H9 (cell line): Measurements from ENCODE around the gene ITK. TPM values are rescaled to one million over a fixed set of nuclear protein-coding genes. Genes with fewer than 3 reads are reported as not detected.

ENCODE experiments used
- DNase-seq: peaks from one replicate; pipeline ENCODE4 v3.0.0-alpha.2; 2017
- H2AFZ ChIP-seq: one replicate; pipeline ENCODE4 v1.6.1; 2013; ENCODE audit warnings: mild to moderate bottlenecking, low read length, control low read depth, moderate library complexity
- H2AK5ac ChIP-seq: 2 replicates; pipeline ENCODE4 v1.6.1; 2013; ENCODE audit warnings: low read length, control low read depth, mixed read lengths; ENCODE audit not compliant: insufficient read length
- H2BK120ac ChIP-seq: one replicate; pipeline ENCODE4 v1.6.1; 2013; ENCODE audit warnings: low read depth, mild to moderate bottlenecking, low read length, control low read depth, inconsistent platforms; ENCODE audit not compliant: poor library complexity, severe bottlenecking
- H2BK12ac ChIP-seq: 2 replicates; pipeline ENCODE4 v1.6.1; 2013; ENCODE audit warnings: low read length, control low read depth, mixed read lengths, low read depth; ENCODE audit not compliant: insufficient read length
- H2BK15ac ChIP-seq: 2 replicates; pipeline ENCODE4 v1.6.1; 2013; ENCODE audit warnings: low read depth, low read length, control low read depth
- H2BK20ac ChIP-seq: one replicate; pipeline ENCODE4 v1.6.1; 2013; ENCODE audit warnings: low read depth, mild to moderate bottlenecking, low read length, control low read depth, inconsistent platforms; ENCODE audit not compliant: poor library complexity, severe bottlenecking
- H2BK5ac ChIP-seq: 2 replicates; pipeline ENCODE4 v1.6.1; 2013; ENCODE audit warnings: low read length, control low read depth, mixed read lengths; ENCODE audit not compliant: insufficient read length
- H3K14ac ChIP-seq: 2 replicates; pipeline ENCODE4 v1.6.1; 2013; ENCODE audit warnings: low read length, control low read depth; ENCODE audit not compliant: insufficient read depth
- H3K18ac ChIP-seq: 2 replicates; pipeline ENCODE4 v1.6.1; 2013; ENCODE audit warnings: low read depth, mild to moderate bottlenecking, mixed read lengths, low read length, control low read depth; ENCODE audit not compliant: insufficient read length
- H3K23ac ChIP-seq: 2 replicates; pipeline ENCODE4 v1.6.1; 2013; ENCODE audit warnings: low read length, control low read depth, mixed read lengths, low read depth; ENCODE audit not compliant: insufficient read length
- H3K23me2 ChIP-seq: 2 replicates; pipeline ENCODE4 v1.6.1; 2013; ENCODE audit warnings: low read depth, mild to moderate bottlenecking, mixed read lengths, low read length, control low read depth; ENCODE audit not compliant: insufficient read length, poor library complexity, severe bottlenecking
- H3K27ac ChIP-seq: 2 replicates; pipeline ENCODE4 v1.5.1; 2013; ENCODE audit warnings: low read length, control low read depth, mixed read lengths, low read depth; ENCODE audit not compliant: insufficient read length
- H3K27me3 ChIP-seq: 2 replicates; pipeline ENCODE4 v1.6.1; 2013; ENCODE audit warnings: low read length, control low read depth, inconsistent platforms; ENCODE audit not compliant: insufficient read depth
- H3K4ac ChIP-seq: 2 replicates; pipeline ENCODE4 v1.6.1; 2013; ENCODE audit warnings: low read depth, mild to moderate bottlenecking, control low read depth, inconsistent platforms, low read length, moderate library complexity
- H3K4me1 ChIP-seq: 2 replicates; pipeline ENCODE4 v1.6.1; 2013; ENCODE audit warnings: low read length, control low read depth, inconsistent platforms; ENCODE audit not compliant: insufficient read depth
- H3K4me2 ChIP-seq: 2 replicates; pipeline ENCODE4 v1.6.1; 2013; ENCODE audit warnings: low read length, control low read depth, mixed read lengths; ENCODE audit not compliant: insufficient read length, insufficient read depth
- H3K56ac ChIP-seq: 2 replicates; pipeline ENCODE4 v1.6.1; 2013; ENCODE audit warnings: low read depth, mild to moderate bottlenecking, mixed read lengths, low read length, control low read depth; ENCODE audit not compliant: insufficient read length
- H3K79me1 ChIP-seq: 2 replicates; pipeline ENCODE4 v1.6.1; 2013; ENCODE audit warnings: low read depth, mild to moderate bottlenecking, moderate library complexity, low read length, control low read depth, inconsistent platforms; ENCODE audit not compliant: insufficient read depth, poor library complexity, severe bottlenecking
- H3K79me2 ChIP-seq: 2 replicates; pipeline ENCODE4 v1.6.1; 2013; ENCODE audit warnings: low read length, control low read depth, inconsistent platforms; ENCODE audit not compliant: insufficient read depth
- H3K9ac ChIP-seq: 2 replicates; pipeline ENCODE4 v1.6.1; 2013; ENCODE audit warnings: low read length, control low read depth, mixed read lengths; ENCODE audit not compliant: insufficient read length; ENCODE audit errors: extremely low read depth
- H3K9me3 ChIP-seq: one replicate; pipeline ENCODE4 v1.6.1; 2013; ENCODE audit warnings: low read depth, low read length, inconsistent platforms; ENCODE audit not compliant: control insufficient read depth
- H3T11ph ChIP-seq: one replicate; pipeline ENCODE4 v1.6.1; 2013; ENCODE audit warnings: mild to moderate bottlenecking, low read length, control low read depth, inconsistent platforms
- H4K20me1 ChIP-seq: one replicate; pipeline ENCODE4 v1.6.1; 2013; ENCODE audit not compliant: control insufficient read depth, insufficient read length, insufficient read depth
- H4K5ac ChIP-seq: 2 replicates; pipeline ENCODE4 v1.6.1; 2013; ENCODE audit warnings: low read depth, mild to moderate bottlenecking, mixed read lengths, low read length, control low read depth; ENCODE audit not compliant: insufficient read length
- H4K8ac ChIP-seq: replicated peaks from 2 replicates; pipeline ENCODE4 v1.6.1; 2013; ENCODE audit warnings: low read length, control low read depth, mixed read lengths, low read depth; ENCODE audit not compliant: insufficient read length
- H4K91ac ChIP-seq: 2 replicates; pipeline ENCODE4 v1.6.1; 2013; ENCODE audit warnings: low read depth, mild to moderate bottlenecking, moderate library complexity, mixed read lengths, low read length, control low read depth; ENCODE audit not compliant: insufficient read length
- H3K27ac Mint-ChIP-seq, 3 experiments: 2 replicates in 2 of 3; 3 replicates in 1 of 3; pipeline ENCODE4 v1.8.0; 2020 to 2021; ENCODE audit warnings: mixed read lengths in 3 of 3, mild to moderate bottlenecking in 1 of 3, moderate library complexity in 1 of 3
- H3K27me3 Mint-ChIP-seq: 2 replicates; pipeline ENCODE4 v1.8.0; 2021; ENCODE audit warnings: low read depth, mild to moderate bottlenecking, moderate library complexity, mixed read lengths
- H3K36me3 Mint-ChIP-seq, 3 experiments: 2 replicates in 2 of 3; 3 replicates in 1 of 3; pipeline ENCODE4 v1.8.0; 2020 to 2021; ENCODE audit warnings: low read depth in 3 of 3, mixed read lengths in 3 of 3; ENCODE audit not compliant: insufficient read depth in 1 of 3
- H3K4me1 Mint-ChIP-seq, 2 experiments: 2 replicates each; pipeline ENCODE4 v1.8.0; 2020; ENCODE audit warnings: mixed read lengths in 2 of 2
- H3K4me3 Mint-ChIP-seq, 2 experiments: 2 replicates in 1 of 2; 3 replicates in 1 of 2; pipeline ENCODE4 v1.8.0; 2020 to 2021; ENCODE audit warnings: mild to moderate bottlenecking in 2 of 2, mixed read lengths in 2 of 2, moderate library complexity in 1 of 2
- H3K9me3 Mint-ChIP-seq, 2 experiments: 2 replicates in 1 of 2; 3 replicates in 1 of 2; pipeline ENCODE4 v1.8.0; 2020; ENCODE audit warnings: mild to moderate bottlenecking in 2 of 2, mixed read lengths in 2 of 2, moderate library complexity in 1 of 2
- WGBS: extraction: QIAGEN DNeasy Blood & Tissue Kit; methylation state at CpG from one replicate; pipeline ENCODE4 v1.1.7; 2013; ENCODE audit warnings: missing lambda C conversion rate, low lambda C conversion rate, mixed read lengths; ENCODE audit not compliant: insufficient read length; ENCODE audit errors: extremely low coverage; 5-methylcytosine and 5-hydroxymethylcytosine counted together
- total RNA-seq: library from RNA; stranded (reverse); gene quantifications from 2 replicates; pipeline ENCODE4 v1.2.1, GENCODE V29; 2021
- TF ChIP-seq, protein P1 (sequence below): fragments of 200-600 bp; sonication (generic); conservative IDR thresholded peaks from 3 replicates; pipeline ENCODE4 v1.8.0; 2021; ENCODE audit warnings: antibody characterized with exemption, mild to moderate bottlenecking

The ITK gene
- total RNA-seq, 1 experiment from 2014 or later = 0.22 TPM

DNA sequence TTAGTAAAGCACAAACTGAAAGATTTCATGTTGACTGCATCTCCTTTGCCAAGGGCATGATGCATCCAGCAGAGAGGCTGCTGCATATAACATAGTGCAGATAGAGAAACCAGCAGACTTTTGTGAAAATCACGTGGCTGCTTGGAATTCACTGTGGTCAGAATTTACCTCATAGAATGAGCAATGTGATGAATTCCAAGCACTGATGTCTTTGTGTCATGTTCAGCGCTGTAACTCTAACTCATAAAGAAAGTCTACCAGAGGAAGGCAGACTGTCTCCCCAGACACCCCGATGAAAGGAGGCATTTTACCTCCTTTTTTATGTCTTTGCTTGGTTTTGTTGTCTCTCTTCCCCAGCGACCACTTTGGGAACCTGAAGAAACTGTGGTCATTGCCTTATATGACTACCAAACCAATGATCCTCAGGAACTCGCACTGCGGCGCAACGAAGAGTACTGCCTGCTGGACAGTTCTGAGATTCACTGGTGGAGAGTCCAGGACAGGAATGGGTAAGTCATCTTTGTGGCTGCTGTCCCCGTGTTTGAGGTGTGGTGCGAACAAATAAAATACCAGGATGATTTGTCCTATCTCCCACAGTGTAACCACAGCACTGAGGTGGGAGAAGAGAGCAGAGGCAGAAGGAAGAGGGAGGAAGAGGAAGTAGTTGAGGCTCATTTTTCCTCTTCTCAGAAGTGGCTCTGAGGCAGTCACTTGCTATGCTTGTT is 42.0 kb downstream of the ITK start:
- no peak overlapping the region for H2BK120ac ChIP-seq
- Mint-ChIP-seq H3K4me1 (peaks cover 2 to 3% of the 10 kb centered on the region in 2 experiments; a peak in 1 of 4 replicates), H3K9me3 (no peaks in the 10 kb centered on the region), H3K4me3 (no peak overlapping the region), H3K36me3 (no peaks in the 10 kb centered on the region), H3K27me3 (no peaks in the 10 kb centered on the region), H3K27ac (0 out of 7 replicates have a peak overlapping the region, but pooled peaks of 1 of the 3 experiments have one; percentile 53)
- H3T11ph ChIP-seq = no peak overlapping the region
- no peaks in the 10 kb centered on the region for H3K27me3 ChIP-seq
- H4K91ac ChIP-seq = no peak overlapping the region
- no CpG with 5 or more reads among the region's 10 CpGs for WGBS
- no peak overlapping the region for H3K4me2 ChIP-seq
- H2AFZ ChIP-seq = no peak overlapping the region
- H2BK12ac ChIP-seq = no peak overlapping the region
- H2BK15ac ChIP-seq = no peak overlapping the region
- H3K23ac ChIP-seq = no peak overlapping the region
- no peak overlapping the region for H3K4ac ChIP-seq
- no peak overlapping the region for H3K27ac ChIP-seq
- H4K5ac ChIP-seq = no peak overlapping the region
- no peaks in the 10 kb centered on the region for H3K79me1 ChIP-seq
- no peak overlapping the region for H3K14ac ChIP-seq
- H3K9me3 ChIP-seq = no peaks in the 10 kb centered on the region
- no peaks in the 10 kb centered on the region for H3K4me1 ChIP-seq
- H2BK20ac ChIP-seq = no peak overlapping the region
- H4K20me1 ChIP-seq = no peaks in the 10 kb centered on the region
- no peak overlapping the region for H2BK5ac ChIP-seq
- no peak for DNase-seq
- TF ChIP-seq, protein P1, sequence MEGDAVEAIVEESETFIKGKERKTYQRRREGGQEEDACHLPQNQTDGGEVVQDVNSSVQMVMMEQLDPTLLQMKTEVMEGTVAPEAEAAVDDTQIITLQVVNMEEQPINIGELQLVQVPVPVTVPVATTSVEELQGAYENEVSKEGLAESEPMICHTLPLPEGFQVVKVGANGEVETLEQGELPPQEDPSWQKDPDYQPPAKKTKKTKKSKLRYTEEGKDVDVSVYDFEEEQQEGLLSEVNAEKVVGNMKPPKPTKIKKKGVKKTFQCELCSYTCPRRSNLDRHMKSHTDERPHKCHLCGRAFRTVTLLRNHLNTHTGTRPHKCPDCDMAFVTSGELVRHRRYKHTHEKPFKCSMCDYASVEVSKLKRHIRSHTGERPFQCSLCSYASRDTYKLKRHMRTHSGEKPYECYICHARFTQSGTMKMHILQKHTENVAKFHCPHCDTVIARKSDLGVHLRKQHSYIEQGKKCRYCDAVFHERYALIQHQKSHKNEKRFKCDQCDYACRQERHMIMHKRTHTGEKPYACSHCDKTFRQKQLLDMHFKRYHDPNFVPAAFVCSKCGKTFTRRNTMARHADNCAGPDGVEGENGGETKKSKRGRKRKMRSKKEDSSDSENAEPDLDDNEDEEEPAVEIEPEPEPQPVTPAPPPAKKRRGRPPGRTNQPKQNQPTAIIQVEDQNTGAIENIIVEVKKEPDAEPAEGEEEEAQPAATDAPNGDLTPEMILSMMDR = no peak
- no peak overlapping the region for H4K8ac ChIP-seq
- H3K18ac ChIP-seq = no peak overlapping the region
- H3K56ac ChIP-seq = no peak overlapping the region
- H3K79me2 ChIP-seq = no peaks in the 10 kb centered on the region
- H3K23me2 ChIP-seq = no peaks in the 10 kb centered on the region
- no peak overlapping the region for H3K9ac ChIP-seq
- no peak overlapping the region for H2AK5ac ChIP-seq
